Hepatocyte (in vitro differentiated cells): ENCODE results near the gene CUBN.

ENCODE experiments used
- EZH2 ChIP-seq: fragments of 200-600 bp; sonication (generic); IDR thresholded peaks from 2 replicates; pipeline ENCODE4 v1.6.1; 2016; ENCODE audit warnings: antibody characterized with exemption, mild to moderate bottlenecking, borderline replicate concordance
- TF ChIP-seq, protein P1 (sequence below): fragments of 200-600 bp; sonication (generic); IDR thresholded peaks from 2 replicates; pipeline ENCODE4 v1.5.1; 2016; ENCODE audit warnings: antibody characterized with exemption, mild to moderate bottlenecking; ENCODE audit not compliant: poor library complexity

GRCh38 chr10:17003651-17004286 lies 125.8 kb downstream of the CUBN start:
- TF ChIP-seq, protein P1, sequence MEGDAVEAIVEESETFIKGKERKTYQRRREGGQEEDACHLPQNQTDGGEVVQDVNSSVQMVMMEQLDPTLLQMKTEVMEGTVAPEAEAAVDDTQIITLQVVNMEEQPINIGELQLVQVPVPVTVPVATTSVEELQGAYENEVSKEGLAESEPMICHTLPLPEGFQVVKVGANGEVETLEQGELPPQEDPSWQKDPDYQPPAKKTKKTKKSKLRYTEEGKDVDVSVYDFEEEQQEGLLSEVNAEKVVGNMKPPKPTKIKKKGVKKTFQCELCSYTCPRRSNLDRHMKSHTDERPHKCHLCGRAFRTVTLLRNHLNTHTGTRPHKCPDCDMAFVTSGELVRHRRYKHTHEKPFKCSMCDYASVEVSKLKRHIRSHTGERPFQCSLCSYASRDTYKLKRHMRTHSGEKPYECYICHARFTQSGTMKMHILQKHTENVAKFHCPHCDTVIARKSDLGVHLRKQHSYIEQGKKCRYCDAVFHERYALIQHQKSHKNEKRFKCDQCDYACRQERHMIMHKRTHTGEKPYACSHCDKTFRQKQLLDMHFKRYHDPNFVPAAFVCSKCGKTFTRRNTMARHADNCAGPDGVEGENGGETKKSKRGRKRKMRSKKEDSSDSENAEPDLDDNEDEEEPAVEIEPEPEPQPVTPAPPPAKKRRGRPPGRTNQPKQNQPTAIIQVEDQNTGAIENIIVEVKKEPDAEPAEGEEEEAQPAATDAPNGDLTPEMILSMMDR = no peak
- TF ChIP-seq EZH2 = no peak
